CD4-positive, alpha-beta T cell treated with Interleukin-12 subunit alpha and Interleukin-12 subunit beta, for 1 hour (primary cell): ENCODE results near the gene MMP24.
"Not testable (repeated sequence)": the region's sequence is repeated elsewhere in the genome, so short reads cannot be mapped to it uniquely, and the experiment has no call there.

Source experiments
- DNase-seq: peaks from one replicate; pipeline ENCODE4 v3.0.0-alpha.2; 2020

MMP24 gene

DNA sequence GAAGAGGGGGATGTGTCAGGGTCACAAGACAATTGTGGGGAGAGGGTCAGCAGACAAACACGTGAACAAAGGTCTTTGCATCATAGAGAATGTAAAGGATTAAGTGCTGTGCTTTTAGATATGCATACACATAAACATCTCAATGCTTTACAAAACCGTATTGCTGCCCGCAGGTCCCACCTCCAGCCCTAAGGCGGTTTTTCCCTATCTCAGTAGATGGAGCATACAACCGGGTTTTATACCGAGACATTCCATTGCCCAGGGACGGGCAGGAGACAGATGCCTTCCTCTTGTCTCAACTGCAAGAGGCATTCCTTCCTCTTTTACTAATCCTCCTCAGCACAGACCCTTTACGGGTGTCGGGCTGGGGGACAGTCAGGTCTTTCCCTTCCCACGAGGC lies 35.8 kb downstream of the MMP24 start:
- not testable (repeated sequence) for DNase-seq

DNA sequence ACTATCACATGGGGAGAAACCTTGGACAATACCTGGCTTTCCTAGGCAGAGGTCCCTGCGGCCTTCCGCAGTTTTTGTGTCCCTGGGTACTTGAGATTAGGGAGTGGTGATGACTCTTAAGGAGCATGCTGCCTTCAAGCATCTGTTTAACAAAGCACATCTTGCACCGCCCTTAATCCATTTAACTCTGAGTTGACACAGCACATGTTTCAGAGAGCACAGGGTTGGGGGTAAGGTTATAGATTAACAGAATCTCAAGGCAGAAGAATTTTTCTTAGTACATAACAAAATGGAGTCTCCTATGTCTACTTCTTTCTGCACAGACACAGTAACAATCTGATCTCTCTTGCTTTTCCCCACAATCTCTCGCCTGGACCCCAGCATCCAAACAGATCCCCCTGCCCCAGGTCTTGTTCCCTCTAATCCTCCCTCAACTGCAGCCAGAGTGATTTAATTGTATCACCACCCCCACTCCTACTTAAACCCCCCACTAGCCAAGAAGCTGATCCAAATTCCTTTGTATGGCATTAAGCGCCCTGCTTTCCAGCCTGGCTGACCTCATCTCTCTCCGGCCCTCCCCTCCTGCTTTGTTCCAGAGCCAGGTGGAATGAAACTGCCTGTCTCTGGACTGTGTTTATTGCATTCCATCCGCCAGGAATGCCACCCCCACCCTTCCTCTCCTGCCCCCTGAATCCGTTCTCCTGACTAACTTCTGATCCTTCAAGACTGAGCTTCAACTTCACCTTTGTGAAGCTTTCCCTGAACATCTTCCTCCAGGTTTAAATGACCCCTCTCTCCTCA lies 36.4 kb downstream of the MMP24 start:
- DNase-seq = not testable (repeated sequence)

DNA sequence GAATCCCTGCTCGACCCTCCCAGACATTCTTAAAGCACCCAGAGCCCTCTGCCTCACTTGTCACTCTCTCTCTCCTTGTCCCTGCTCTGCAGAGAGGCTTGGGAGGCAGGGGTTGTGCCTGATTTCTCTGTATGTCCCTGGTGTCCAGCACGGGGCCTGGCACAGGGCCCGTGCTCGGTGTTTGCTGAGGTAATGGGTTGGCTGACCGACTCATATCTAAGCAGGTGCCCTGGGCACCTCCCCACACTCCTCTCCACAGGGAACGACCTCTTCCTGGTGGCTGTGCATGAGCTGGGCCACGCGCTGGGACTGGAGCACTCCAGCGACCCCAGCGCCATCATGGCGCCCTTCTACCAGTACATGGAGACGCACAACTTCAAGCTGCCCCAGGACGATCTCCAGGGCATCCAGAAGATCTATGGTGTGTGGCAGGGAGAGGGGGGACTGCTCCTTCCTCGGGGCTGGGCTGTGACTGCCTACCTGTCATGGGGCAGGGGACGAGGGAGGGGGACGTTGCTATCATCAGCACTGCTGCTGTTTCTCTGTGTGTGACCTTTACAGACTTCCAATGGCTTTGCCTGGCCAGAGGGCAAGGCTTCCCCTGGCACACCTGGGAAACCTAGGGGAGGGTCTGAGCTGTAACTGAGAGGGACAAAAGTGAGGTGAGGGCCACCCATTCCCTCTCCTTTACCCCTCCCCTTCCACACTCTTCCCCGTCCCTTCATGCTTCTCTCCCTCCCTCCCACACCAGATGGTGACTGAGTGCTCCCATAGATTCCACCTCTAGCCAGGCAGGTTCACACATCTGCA lies 37.2 kb downstream of the MMP24 start:
- no peak for DNase-seq

DNA sequence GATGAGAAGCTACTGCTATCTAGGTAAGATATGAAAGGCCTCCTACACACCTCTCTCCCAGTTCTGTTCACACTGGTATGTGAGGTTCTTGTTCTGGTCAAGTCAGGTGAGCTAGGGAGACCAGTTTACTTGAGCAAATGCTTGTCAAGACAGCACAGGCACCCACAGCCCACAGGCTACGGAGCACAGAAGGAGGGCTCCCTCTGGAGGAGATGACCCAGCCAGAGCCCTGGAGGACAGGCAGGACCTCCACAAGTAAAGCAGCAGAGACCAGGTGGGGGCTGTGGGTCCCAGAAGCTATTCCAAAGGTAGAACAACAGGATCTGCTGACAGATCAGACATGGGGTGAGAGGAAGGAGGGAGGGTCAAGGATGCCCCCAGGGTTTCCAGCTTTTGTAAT lies 38.3 kb downstream of the MMP24 start:
- DNase-seq = no peak

DNA sequence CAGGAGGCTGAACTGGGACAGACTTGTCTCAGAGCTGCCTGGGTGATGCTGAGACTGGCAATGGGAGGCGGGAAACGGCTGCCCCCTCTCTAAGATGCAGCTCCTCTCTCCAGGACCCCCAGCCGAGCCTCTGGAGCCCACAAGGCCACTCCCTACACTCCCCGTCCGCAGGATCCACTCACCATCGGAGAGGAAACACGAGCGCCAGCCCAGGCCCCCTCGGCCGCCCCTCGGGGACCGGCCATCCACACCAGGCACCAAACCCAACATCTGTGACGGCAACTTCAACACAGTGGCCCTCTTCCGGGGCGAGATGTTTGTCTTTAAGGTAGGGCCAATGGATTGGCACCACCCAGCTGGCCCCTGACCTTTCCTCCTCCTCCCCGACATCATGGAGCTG lies 40.6 kb downstream of the MMP24 start:
- DNase-seq = no peak

DNA sequence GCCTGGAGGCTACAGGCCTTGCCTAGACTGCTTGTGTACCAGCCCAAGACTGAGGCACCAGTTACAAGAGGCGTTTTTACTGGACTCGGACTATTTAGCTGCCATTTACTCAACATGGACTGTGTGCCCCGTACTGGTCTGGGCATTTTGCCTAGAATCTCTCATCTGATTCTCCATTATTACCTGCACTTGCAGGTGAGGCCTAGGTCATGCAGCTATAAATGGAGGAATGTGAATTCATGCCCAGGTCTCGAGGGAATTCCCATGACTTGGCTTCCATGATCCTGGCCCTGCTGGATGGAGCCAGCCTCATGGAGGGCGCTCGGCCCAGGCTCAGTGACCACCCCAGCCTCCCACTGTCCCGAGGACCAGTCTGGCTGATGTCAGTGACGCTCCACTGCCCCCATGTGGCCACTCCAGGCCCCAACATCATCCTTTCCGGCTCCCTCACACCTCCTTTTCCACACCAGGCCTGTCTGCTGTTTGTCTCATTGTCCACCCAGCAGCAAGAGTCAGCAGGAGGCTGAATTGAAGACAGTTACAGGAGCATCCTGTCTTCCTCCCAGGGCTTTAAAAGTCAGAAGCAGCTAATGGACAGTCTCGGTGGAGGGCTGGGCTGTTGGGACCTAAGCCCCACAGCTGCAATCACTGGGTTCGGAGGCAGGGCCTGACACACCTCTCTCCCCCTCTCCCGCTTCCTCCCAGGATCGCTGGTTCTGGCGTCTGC lies 42.7 kb downstream of the MMP24 start:
- DNase-seq = peak; percentile 51

DNA sequence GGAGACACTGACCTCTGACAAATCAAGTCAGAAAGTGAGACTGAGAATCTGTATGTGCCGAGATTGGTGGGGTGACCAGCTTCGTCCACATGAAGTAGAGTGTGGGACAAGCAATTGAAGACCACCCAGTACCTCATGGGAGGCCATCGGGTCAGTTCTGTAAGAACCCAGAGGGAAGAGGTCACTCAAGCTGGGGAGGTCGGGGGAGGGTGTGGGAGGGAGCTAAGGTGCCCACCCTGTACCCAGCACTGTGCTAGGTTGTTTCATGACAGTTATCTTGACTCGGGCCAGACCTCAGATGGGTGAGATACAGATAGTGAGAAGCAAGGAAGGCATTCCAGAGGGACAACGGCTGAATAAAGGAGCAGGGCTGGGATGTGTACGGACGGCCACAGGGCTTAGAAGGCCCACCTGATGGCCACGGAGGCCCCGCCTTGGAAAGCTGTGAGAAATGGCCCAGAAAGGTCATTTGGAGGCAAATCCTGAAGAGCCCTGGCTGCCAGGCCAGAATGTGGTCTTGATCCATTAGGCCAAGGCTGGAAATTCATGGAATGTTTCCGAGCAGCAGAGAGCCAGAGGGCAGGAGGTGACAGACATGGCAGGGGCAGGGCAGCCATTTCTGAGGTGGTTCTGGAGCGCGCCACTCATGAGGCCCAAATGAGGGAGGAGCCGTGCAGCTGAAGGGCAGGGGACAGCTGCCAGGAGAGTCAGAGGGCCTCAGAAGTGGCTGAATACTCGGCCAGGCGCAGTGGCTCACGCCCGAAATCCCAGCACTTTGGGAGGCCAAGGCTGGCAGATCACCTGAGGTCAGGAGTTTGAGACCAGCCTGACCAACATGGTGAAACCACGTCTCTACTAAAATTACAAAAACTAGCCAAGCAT lies 43.8 kb downstream of the MMP24 start:
- no peak for DNase-seq

DNA sequence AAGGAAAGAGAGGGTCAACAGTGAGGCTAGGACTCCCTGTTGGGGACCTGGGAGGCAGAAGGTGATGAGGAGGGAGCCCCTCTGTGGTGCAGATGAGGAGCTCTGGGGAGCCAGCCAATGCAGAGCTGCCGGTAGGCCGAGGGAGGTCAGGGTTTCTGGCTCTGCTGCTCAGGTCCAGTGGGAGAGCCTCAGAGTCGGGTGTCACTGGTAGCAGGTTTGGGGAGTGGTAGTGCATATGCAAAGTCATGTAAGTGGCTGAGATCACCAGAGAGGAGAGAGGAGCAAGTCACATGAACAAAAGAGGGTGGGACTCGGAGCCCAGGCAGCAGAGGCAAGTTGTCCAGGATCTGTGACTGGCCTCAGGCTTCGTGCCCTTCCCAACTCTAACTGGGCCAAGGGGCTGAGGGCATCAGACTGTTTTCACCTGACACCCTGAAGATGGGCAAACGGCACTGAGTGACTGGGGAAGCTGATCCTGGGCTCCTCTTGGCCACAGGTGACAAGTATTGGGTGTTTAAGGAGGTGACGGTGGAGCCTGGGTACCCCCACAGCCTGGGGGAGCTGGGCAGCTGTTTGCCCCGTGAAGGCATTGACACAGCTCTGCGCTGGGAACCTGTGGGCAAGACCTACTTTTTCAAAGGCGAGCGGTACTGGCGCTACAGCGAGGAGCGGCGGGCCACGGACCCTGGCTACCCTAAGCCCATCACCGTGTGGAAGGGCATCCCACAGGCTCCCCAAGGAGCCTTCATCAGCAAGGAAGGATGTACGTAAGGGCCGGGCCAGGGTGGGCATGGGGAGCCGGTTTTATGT lies 44.8 kb downstream of the MMP24 start:
- DNase-seq = no peak

DNA sequence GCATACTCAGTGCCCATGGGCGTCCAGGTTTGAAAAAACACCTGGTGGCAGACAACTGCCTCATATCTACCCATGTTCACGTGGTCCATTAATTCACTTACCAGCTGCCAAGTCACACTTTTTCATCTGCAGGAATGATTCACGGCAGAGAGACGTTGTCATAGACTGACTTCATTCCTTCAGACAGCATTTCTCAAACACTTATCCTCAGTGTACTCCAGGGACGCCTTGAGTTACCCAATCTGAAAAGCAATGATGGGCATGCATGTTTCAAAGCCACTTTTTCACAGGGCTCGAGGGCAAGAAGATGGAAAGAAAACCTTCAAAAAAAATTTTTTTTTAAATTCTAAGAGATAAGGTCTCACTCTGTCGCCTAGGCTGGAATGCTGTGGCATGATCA lies 45.4 kb downstream of the MMP24 start:
- no peak for DNase-seq

DNA sequence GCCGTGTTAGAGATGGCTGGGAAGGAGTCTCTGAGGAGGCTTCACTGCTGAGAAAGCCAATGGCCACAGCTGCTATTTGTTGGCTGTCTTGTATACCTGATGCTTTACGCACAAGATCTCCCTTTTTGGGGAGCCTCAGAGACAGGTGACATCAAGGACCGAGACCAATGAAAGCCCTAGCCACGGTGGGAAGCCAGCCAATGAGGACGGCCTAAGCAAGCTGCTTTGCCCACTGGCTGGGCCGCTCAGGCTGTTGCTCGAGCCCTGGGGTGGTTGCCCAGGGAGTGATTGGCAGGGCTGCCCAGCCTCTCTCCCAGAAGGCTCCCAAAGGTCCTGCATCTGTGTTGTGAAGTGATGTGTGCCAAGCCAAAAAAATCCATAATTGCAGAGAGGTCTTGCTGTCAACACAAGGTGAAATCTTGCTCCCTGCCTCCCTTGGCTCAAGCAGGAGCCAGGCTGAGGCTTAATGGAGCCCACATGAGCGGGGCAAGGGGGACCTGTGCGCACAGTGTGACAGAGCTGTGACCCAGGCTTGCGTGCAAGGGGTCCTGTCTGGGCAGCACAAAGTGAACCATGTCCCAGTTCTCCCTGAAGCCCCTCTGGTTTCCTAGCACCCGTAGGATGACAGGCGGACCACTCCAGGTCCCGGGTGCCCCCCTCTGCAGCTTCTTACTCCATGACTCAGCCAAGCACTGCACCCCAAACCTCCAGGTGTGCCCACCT lies 47.1 kb downstream of the MMP24 start:
- DNase-seq = no peak

DNA sequence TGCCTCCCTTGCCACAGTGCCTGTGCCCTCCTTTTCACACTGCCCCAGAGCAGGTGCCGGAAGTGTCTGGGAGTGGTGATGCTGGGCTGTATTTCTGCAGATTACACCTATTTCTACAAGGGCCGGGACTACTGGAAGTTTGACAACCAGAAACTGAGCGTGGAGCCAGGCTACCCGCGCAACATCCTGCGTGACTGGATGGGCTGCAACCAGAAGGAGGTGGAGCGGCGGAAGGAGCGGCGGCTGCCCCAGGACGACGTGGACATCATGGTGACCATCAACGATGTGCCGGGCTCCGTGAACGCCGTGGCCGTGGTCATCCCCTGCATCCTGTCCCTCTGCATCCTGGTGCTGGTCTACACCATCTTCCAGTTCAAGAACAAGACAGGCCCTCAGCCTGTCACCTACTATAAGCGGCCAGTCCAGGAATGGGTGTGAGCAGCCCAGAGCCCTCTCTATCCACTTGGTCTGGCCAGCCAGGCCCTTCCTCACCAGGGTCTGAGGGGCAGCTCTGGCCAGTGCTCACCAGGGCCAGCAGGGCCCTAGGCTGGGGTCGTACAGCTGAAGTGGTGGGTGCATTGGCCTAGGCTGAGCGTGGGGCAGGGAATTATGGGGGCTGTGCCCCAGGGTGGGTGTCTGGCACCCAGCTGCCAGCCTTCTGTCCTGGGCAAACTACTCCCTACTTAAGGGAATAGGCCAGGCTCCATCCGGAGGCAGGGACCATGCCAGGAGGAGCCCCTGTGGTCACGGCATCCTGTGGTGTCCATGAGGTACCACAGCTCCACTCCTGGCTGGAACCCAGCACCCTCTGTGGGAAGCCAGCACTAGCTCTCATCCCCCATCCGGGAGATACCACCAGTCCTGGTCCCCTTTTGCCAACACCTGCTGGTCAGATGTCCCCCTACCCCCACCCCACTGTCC lies 47.9 kb downstream of the MMP24 start:
- no peak for DNase-seq

DNA sequence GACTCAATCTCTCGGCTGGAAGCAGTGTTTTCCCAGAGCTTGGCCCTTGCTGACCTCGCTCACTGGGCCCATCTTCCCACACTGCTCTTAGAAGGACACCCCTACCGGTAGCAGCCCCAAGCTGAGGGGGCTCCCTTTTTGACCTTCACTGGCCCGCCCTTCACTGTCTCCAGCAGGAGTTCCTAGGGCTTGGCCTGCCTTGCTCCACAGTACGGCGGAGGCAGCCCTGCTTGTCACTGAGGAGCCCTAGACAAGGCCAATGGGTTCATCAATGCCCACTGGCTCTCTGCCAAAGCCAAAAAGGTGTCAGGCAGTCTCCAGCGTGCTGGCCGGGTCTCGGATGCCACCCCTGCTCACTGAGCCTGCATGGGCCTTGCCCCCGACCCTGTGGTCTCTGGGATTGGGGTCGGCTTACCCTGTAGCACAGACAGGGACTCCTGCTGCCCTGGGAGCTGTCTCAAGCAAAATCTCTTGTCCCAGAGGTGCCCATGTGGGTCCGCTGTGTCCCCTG lies 49.3 kb downstream of the MMP24 start:
- DNase-seq = no peak

DNA sequence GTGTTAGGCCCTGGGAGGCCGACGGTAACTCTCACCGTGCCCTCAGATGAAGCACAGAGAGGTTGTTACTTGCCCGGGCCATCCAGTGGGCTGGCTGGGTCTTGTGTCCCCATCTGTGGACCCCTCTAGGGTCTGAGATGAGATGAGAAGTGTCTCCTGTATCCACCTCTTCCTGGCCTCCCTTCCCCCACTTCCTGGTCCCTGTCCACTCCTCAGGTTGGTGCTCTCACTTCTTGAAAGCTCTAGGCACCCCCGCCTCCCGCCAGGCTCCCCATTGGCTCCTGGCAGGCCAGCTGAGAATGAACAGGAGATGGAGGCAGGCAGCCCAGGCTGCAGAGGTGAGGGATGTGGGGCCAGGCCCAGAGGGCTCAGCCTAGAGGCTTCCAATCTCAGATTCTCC lies 49.9 kb downstream of the MMP24 start:
- no peak for DNase-seq

DNA sequence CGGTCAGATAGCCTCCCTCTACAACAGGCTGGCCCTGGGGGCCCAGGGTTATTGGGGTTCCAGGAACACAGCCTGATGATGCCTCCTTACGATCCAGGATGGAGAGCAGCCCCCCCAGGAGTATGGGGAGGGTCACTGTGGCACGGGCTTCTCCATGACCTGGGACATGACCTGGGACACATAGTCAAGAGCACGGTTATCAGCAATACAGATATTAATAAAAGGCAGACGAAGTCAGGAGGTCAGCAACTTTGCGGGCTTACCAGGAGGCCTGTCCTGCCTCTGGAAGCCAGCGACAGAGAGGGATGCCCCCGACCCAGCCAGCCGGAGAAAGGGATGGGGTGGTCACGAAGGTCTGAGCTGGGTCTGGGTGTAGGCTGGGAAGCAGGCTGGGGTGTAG lies 50.6 kb downstream of the MMP24 start:
- no peak for DNase-seq

DNA sequence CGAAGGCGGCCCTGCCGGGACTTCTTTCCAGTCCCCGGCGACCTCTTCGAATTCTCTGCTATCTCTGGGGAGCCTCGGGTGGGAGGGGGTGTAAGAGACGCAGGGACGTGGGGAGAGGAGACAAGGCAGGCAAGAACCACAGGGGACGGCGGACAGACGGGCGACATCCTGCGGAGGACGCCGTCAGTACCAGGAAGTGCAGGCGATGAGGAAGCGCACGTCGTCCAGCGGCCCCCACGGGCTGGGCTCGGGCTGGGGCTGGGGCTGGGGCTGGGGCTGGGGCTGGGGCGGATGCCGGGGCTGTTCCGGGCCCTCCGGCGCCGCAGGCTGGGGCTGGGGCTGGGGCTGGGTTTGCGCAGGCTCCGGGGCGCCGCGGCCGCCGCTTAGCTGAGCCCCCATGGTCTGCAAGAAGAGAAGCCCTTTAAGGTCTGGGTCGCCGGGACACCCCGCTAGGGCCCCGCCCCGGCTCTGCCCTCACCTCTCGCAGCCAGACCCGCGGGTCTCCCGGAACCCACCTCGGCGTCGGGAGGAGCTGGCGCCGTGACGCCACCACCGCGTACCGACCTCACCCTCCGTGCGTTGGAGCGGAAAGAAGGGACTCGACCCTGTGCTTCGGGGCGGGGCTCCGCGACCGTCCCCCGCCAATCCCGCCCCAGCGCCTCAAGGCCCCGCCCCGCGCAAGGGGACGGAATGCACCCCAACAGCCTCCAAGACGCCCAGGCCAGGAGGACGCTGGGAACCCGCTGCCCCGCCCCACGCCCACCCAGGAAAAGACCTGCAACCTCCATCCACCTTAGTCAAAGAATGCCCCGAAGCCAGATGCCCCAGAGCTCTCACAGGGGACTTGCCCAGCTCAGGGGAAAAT lies 51.3 kb downstream of the MMP24 start, which contains the start of gene MMP24OS:
MMP24OS (minus strand) TSS at position 592 of the 865 bp plus-strand sequence; CDS start at position 399, 193 bp downstream.
- peak; percentile 92 for DNase-seq

DNA sequence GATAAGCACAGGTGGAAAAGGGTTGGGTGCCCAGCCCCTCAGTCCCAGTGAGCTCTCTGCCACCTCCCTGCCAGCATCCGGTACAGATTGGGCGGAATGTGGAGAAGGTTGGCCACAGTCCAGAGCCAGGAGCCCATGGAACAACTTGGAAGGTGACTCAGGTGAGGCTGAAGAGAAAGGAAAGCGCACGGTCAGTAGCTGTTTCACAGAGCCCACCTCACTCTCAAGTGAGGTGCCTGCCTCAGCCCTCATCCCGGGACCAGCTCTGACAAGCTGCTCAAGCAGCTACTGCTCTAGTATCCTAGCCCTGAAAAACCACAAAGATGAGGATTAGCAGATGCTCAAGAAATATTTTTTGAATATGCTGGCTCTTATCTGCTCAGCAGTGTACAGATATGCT lies 52.5 kb downstream of the MMP24 start:
- no peak for DNase-seq

DNA sequence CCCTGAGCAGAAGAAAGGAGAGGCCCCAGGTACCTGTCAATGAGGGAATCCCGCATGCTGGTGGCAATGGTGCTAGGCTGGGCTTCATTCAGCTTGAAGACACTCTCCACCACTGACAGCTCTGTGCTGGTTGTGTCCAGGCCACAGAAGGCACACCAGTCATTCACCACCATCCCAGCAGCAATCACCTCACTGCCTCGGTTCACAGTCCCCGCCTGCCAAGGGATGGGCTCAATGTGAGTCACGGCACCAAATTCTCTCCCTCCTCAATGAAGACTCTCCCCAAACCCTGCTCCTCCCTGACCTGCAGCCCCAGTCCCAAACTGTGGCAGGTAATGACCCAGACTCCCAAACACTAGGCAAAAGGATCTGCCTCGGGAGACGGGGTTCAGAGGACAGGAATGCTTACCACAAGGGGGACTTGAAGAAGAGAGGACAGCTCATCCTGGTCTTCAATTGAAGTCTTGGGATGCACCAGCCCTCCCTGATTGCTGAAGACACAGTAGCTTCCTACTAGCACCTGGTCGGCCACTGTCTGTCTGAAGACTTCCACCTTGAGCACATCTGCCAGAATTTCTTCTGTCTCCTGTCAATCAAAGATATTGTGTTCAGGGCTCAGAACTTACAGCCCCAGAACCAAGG lies 53.2 kb downstream of the MMP24 start:
- DNase-seq = no peak

DNA sequence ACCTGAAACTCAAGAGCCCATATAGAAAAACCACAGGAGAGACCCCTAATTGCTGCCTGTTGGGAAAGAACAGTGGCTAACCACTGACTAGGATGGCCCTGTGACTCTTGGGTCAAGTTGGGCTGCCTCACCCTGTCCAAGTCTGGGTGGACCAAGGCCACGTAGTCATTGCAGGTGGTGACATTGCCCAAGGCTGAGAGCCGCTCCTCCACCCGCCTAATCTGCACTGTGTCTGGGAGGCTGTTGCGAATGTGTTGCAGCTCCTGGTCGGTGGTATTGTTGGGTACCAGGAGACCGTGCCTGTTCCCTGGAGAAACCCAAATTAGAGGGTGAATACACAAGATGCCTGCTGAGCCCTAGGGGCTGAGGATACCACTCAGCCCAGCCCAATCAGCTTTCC lies 54.0 kb downstream of the MMP24 start:
- DNase-seq = no peak
